ENCODE measurements around the gene OCA2.
"Not testable (repeated sequence)": the region's sequence is repeated elsewhere in the genome, so short reads cannot be mapped to it uniquely, and the experiment has no call there.

Gene OCA2

DNA sequence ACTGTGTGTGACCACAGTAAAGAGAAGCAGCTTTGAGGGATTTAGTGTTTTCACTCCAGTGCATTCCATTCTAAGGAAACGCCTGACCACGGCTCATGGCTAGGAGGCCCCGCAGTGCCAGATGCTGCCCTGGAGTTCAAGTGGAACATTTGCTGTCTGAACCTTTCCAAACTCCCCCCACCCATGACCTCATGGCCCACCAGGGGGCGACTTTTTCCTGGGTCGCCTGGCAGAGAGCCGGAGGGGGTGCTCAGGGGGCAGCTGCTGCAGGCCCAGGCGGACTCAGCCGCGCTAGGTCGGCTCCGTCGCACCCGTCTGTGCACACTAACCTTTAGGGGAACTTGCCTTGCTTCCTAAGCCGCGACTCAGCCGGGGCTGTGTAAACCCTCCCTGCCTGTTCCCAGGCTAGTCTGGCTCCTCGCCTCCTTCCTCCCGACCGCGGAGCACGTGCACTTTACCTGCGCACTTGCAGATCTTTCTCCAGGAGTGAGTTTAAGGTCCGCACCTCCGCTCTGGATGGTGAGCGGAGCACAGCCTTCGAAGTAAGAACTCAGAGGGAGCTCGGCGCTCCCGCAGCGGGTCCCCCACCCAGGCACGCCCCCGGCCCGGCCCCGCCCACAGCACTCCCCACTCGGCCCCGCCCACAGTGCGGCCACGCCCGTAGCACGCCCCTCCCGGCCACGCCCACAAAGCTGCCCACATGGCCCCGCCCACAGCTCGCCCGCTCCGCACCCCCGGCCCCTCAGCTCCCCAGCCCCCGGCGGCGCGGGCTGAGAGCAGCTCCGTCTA lies at the start of gene OCA2:
OCA2 (minus strand) TSS at position 550 of the 789 bp plus-strand sequence. CDS start 17,441 bp downstream, outside the sequence.
- DNase-seq: peak; percentile 8 to 29

DNA sequence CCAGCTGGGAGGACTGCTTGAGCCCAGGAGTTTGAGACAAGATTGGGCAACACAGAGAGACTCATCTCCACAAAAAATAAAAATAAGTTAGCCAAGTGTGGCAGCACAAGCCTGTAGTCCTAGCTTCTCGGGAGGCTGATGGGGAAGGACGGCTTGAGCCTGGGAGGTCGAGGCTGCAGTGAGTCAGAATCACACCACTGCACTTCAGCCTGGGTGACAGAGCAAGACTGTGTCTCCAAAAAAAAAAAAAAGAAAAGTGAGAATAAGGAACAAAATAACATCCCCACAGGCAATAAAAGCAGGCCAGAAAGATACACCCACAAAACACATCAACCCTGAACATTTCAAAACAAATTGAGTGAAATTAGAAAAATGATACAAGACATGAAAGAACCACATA lies 48.7 kb upstream of the OCA2 start:
- no peak for DNase-seq

DNA sequence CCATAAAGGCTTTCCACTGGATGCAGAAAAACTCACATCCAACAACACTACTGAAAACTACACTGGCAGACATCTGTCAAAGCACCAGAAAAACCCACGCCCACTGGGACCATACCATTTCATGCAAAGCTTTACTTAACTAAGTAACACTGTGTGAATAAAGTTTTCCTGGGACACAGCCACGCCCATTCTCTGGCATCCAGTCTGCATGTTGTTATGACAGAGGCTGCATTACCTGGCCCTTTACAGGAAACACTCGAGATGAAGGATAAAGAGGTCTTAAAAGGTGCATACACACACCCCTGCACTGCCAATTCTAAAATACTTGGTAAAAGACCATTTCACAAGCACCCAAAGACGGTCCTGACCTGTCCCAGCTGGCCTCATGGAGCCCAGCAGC lies 46.3 kb upstream of the OCA2 start:
- not testable (repeated sequence) for DNase-seq

DNA sequence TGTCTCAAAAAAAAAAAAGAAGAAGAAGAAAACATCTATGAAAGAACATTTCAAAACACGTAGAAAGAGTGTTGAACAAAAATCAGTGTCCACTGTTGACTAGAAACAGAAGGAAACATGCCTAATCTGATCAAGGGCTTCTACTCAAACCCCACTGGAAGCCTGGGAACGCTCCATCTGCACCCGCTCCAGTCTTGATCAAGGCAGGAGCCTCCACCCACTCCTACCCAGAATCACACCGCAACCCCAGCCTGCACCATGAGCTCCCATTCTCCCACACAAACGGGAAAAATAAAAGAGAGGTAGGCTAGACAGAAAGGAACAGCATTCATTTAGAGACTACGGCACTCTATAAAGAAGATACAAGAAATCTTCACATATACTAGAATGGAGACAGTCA lies 40.9 kb upstream of the OCA2 start:
- DNase-seq: no peak

DNA sequence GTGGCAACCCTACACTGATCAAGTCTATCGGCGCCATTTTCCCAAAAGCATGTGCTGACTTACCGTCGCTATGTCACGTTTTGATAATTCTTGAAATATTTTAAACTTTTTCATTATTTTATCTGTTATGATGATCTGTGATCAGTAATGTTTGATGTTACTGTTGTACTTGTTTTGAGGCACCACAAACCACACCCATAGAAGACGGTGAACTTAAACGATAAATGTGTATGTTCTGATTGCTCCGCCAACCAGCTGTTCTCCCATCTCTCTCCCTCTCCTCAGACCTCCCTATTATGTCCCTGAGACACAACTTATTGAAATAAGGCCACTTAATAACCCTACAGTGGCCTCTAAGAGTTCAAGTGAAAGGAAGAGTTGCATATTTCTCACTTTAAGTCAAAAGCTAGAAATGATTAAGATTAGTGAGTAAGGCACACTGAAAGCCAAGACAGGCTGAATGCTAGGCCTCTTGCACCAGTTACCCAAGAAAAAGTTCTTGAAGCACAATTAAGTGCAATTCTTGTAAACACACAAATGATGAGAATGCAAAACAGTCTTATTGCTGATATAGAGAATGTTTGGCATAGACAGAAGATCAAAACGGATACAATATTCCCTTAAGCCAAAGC lies 38.4 kb upstream of the OCA2 start:
- DNase-seq: not testable (repeated sequence)

DNA sequence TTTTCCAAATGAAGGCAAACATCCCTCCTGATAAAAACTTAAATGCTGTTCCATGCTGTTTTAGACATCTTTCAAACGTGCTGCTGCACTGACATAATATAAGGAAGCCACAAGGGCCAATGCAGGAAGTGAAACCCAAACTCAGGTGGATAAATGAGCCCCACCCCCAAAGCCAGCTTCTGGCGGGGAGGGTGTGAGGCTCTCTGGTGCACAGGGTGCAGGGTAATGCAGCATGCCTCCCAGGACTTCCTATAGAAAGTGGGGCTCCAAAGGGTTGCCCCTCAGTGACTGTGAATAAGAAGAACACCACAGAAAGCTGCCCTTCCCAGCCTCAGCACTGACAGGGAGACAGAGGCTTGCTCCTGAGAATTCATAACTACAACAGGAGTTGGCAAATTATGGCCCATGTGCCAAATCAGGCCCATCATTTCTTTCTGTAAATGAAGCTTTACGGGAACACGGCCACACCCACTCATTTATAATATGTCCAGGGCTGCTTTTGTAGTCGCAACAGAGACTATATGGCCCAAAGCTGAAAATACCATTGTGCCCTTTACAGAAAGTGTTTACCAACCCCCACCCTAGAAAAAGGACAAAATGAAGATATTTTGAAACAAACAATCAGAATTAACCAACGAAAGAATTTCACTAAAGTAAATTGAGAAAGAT lies 37.3 kb upstream of the OCA2 start:
- DNase-seq: not testable (repeated sequence)

DNA sequence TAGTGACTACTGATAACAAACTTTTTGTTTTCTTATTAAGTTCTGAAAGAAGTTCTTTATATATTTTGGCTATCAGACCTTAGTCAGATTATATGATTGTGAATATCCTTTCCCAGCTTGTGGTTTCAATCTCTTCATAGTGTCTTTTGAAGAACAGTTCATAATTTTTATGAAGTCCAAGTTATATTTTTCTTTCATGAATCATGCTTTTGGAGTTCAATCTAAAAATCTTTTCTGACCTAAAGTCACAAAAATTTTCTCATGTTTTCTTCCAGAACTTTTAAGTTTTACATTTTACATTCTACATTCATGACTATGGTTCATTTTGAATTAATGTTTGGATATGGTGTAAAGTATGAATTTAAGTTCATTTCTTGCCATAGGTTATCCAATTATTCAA lies 34.2 kb upstream of the OCA2 start:
- no peak for DNase-seq

DNA sequence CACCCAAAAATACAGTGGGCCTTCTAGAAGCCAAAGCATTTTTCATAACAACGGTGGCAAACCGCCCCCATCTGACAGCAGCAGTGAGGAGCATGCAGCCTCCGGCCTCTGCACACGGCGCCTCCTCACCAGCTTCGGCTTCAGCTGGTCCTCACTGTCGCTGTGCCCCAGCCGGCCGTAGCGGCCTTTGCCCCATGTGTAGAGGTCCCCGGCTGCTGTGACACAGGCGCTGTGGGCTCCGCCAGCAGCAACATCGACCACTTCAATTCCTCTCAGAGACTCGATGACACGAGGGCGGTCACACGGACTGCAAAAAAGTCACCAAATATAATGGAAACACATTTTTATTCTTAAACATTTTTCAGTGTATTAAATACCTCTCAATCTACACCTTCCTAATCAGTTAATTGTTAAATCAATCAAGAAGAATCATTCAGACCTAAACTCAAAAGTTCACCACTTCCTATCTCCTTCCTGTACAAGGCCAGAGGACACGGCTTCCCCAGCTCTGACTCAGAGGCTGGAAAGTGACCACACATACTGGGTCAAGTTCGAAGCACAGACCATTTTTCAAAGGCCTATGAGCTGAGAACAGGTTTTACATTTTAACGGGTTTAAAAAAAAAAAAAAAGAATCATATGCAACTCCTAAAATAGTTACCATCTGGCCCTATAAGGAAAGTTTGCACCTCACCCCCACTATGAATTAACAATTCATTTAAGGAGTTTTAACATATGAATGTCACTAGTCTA lies 33.6 kb upstream of the OCA2 start:
- no peak for DNase-seq

DNA sequence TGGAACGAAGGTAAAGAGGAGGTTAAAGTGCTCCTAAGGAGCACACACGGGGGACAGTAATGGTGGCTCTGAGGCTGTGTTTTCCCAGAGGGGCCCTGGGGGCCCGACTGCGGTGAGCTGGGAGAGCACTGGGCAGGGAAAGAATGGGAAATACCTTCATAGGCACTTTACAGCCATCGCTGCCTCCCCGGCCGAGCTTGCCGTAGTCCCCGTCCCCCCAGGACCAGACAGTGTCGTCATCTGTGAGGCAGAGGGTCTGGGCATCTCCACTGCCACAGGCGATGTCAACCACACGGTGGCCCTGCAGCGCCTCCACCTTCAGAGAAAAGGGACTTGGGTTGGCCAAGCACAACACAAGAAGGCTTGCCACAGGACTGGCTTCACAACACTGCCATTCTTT lies 32.8 kb upstream of the OCA2 start:
- no peak for DNase-seq

DNA sequence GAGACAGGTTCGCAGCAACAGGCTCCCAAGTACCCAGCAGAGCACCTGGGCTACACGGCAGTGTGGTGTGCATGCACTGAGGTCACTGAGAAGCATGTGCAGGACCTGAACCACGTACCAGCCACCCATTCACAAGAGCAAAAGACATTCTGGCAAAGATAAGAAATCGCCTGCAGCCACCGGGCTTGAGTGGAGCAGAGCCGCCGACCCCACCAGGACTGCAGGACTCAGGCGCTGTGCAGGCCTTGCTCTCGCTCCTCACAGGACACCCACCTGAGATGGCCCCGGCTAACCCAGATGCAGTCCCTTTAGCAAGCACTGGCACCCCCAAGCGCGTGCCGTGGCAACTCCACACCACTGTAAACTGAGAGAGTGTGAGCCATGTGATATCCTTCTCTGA lies 32.3 kb upstream of the OCA2 start:
- DNase-seq: no peak

DNA sequence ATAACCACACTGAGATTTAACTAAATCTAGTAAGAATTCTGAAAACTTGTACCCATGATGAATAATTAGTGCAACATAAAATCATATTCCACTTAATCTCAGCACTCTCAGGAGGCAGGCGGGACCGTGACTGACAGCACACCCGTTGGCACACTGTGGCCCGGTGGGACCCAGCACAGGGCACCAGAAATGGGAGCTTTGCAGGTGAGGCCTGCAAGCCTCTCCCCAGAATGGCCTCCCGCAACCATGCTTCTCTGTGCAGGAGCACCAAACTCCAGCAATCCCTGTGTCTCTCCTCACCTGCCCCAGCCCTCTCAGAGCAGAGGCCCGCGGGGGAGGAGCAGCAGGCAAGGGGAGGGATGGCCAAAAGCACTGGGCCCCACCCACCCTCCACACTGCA lies 31.5 kb upstream of the OCA2 start:
- DNase-seq: no peak

DNA sequence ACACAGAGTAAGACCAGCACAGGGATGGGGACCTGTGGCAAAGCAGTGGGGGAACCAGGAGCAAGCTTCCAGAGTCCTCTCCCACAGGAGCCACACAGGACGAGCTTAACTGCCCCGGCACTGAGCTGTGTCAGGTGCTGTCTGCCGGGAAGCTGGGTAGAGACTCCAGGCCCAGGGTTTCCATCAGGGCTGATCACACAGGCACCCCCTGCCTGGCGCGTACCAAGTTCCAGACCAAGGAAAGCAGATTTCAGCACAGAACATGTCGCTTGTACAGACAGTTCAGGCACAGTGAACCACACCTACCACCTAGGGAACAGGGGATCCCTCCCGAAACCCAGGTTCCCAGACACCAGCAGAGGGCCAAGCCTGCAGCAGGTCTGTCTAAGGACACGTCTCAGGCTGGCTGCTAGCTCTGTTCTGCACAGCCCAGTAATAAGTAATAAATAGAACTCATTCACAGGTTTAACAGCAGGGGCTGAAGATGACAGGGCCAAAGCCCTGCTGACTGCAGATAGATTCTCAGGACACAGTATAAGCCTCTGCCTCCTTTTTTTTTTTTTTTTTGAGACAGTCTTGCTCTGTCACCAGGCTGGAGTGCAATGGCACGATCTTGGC lies 30.2 kb upstream of the OCA2 start:
- no peak for DNase-seq

DNA sequence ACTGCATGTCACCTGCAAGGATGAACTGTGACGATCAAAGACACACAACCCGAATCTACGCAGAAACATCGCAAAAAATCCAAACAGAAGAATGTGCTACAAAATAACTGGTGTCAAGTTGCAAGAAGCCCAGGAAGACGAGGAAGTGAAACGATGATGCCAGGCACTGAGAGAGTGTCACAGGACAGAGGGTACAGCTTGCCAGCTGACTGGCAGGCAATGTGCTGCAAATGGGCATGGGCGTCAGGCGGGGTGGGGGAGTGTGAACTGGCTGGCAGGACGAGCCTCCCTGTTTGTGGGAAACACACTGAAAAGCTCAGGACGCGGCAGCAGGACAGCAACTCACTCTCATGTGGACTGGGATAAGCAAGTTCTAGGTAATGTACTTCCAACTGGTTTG lies 28.9 kb upstream of the OCA2 start:
- no peak for DNase-seq

DNA sequence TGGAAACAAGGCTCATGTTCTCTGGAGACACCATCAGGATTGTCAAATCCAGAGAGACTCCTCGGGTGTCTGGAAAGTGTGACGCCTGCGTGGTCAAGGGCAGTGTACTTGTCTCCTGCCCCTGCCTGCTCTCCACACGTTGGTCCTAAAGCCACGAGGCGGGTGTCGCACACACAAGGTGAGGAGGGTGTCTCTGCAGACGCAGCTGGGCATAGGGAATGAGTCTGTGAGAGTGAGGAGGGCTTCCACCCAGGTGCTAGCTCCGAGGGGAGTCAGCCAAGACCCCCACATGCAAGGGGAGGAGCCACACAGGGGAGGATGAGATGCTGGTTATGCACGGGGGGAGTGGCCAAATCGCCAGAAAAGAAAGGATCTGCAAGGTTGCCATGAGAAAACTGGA lies 27.9 kb upstream of the OCA2 start:
- no peak for DNase-seq

DNA sequence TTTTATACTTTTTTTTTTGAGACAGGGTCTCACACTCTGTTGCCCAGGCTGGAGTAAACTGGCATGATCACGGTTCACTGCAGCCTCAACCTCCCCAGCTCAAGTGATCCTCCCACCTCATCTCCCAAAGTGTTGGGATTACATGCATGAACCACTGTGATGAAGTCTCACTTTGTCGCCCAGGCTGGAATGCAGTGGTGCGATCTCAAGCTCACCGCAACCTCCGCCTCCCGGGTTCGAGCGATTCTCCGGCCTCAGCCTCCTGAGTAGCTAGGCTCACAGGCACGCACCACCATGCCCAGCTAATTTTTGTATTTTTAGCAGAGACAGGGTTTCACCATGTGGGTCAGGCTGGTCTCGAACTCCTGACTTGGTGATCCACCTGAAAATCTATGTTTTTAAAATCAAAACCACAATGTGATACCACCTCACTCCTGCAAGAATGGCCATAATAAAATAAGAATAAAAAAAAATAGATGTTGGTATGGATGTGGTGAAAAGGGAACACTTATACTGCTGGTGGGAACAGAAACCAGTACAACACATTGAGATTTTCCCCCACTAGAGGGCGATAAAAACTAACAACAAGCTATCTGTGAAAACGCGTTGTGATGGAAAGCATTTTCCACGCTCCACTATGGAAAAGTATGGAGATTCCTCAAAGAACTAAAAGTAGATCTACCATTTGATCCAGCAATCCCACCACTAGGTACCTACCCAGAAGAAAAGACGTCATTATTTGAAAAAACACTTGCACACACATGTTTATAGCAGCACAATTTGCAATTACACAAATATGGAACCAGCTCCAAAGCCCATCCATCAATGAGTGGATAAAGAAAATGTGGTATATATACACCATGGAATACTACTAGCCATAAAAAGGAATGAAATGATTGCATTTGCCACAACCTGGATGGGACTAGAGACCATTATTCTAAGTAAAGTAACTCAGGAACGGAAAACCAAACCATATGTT lies 26.8 kb upstream of the OCA2 start:
- peak in 1 of 2 experiments; percentile 30 for DNase-seq

DNA sequence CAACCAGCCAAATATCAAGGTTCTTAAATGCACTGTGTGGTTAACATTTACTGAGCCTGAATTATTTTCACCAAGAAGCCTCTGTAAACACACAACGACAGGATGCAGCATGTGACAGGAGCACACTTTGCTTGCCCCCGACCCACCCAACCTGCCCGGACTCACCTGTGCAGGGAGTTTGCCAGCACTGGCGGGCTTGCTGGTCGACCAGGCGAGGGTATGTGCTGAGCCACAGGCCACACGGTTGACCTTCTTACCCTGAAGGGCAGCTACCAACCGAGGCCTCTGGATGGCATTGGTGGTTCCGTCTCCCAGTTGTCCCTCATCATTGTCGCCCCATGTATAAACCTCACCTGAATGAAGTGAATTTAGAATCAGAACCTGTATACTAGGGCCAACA lies 25.7 kb upstream of the OCA2 start:
- no peak for DNase-seq

DNA sequence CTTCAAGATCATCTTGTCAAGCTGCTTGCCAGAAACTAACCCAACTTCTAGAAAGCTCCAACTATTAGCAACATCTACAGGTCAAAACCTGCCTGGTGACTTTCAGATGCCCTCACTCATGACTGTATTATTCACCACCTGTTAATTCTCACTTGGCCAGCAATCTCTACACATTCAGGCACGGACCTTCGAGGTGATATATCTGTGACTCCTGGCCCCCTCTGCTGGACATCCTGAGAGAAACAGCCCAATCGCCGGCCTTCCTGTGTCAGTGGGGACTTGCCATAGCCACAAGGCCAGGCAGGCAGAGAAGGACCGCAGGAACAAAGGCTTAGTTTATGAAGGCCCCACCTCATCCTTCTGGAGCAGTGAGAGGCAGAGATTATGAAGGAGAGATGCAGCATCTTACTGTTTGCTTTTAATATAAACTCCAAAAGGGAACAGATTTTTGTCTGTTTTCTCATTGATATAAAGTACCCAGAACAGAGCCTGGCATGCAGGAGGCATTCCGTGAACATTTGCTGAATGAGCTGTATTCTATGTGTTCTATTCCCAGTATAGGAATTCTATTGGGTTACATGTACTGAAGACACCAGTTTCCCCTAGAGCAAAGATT lies 24.4 kb upstream of the OCA2 start:
- peak; percentile 17 to 37 for DNase-seq

DNA sequence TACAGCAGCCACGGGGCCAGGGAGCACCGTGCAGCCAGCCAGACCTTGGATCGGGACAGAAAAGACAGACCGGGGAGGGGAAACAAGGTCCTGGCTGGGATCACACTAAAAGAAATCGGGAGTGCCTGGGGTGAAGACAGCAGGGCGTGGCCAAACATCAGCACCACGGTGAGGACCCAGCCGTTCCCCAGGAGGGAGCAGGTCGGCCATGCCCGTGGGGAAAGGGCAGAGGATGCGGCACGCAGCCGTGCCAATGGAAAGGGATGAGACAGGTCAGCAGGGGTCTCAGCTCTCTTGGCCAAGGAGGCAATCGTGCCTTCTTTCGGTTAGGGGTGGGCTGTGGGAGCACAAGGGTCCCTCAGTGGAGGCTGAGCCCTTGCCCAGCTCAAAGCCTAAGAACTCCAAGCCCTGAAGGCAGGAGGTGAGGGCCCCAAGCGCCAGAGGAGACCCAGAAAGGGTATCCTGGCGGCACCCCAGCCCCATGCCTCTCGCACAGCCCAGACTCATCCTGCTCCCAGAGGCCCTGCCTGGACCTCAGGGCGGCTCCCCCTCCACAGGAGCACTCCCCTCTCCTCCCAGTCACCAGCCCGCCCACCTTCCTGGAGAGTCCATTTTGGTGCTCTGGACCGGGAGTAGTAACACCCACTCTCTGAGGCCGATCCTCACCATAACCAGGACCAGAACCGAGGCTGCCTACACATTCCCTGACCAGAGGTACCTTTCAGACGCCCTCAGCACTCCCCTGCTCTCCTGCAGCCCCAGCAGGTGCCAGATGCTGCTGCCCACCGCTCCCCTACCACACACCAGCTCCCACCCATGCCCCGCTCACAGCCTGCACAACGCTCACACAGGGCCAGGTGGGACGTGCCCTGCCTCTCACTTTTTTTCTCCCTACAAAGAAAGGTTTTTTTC lies 23.2 kb upstream of the OCA2 start:
- DNase-seq: no peak

DNA sequence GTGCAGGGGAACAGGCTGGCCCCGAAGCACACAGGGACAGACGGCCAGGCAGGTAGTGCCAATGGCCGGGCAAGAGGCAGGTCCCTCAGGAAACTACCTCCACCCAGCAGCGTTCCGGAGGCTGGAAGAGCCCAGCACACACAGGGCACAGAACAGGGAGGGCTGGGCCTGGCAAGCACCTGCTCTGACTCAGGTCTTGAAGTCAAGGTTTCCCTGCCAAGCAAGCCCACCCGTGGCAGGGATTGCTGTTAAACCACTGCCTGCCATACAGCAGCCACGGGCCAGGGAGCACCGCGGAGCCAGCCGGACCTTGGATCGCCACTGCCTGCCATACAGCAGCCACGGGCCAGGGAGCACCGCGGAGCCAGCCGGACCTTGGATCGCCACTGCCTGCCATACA lies 22.5 kb upstream of the OCA2 start:
- not testable (repeated sequence) for DNase-seq

DNA sequence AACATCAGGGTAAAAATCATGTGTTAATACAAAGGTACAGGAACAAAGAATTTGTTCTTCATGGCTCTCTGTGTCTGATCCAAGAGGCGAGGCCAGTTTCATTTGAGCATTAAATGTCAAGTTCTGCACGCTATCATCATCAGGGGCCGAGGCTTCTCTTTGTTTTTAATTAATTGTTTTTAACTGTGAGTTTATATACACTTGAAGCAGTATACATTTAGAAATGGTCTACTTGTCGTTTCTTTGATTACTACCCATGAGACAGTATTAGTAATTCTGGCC lies 21.2 kb upstream of the OCA2 start:
- no peak for DNase-seq
